ENCODE results near the gene BRI3BP. TPM values are rescaled to one million over a fixed set of nuclear protein-coding genes. Genes with fewer than 3 reads are reported as not detected.
"Not testable (repeated sequence)": the region's sequence is repeated elsewhere in the genome, so short reads cannot be mapped to it uniquely, and the experiment has no call there.

The BRI3BP gene
- total RNA-seq, 6 experiments from 2014 or later = 4.7 to 11.4 (median 6.7) TPM

- no peaks in the 10 kb centered on the region for H3K4me1 ChIP-seq
- DNase-seq (no peak), ATAC-seq (no peak)
- H3K27ac ChIP-seq = no peak overlapping the region
- intact Hi-C loops (cut with DNase I) = no loop called here
- TF ChIP-seq CTCF (IDR thresholded peaks at IDR 0.05) (no peak), POLR2A (IDR thresholded peaks at IDR 0.05) (no peak)
- 94% methylated on average over 5 of the region's 10 CpGs for WGBS (ENCODE audit: insufficient coverage, low coverage, low lambda C conversion rate, missing lambda C conversion rate)
- H3K9me3 ChIP-seq = no peaks in the 10 kb centered on the region
- peaks cover 0 to 45% (median 21%) of the 10 kb centered on the region in 4 donors for H3K36me3 ChIP-seq
- no peak overlapping the region for H3K4me3 ChIP-seq
- no peaks in the 10 kb centered on the region for H3K27me3 ChIP-seq
Observed at GRCh38 chr12:124976999-124977398, 16.4 kb upstream of the BRI3BP start.

GRCh38 chr12:124979568-124979967 lies 13.9 kb upstream of the BRI3BP start:
- no peak overlapping the region for H3K27ac ChIP-seq
- TF ChIP-seq CTCF (IDR thresholded peaks at IDR 0.05) (no peak), POLR2A (IDR thresholded peaks at IDR 0.05) (no peak)
- WGBS (ENCODE audit: insufficient coverage, low coverage, low lambda C conversion rate, missing lambda C conversion rate) = 78% methylated on average over 5 of the region's 10 CpGs
- H3K4me3 ChIP-seq = no peak overlapping the region
- peaks cover 0 to 47% (median 22%) of the 10 kb centered on the region in 4 donors for H3K36me3 ChIP-seq
- intact Hi-C loops (cut with DNase I) = no loop called here
- no peaks in the 10 kb centered on the region for H3K9me3 ChIP-seq
- no peaks in the 10 kb centered on the region for H3K4me1 ChIP-seq
- no peaks in the 10 kb centered on the region for H3K27me3 ChIP-seq
- no peak for DNase-seq
- ATAC-seq = no peak

- WGBS (ENCODE audit: insufficient coverage, low coverage, low lambda C conversion rate, missing lambda C conversion rate) = 94% methylated on average over 9 of the region's 41 CpGs
- no peak overlapping the region for H3K4me3 ChIP-seq
- DNase-seq (no peak), ATAC-seq (peak in 1 of 4 donors; percentile 20)
- intact Hi-C loops (cut with DNase I) = no loop called here
- H3K9me3 ChIP-seq = no peaks in the 10 kb centered on the region
- H3K27me3 ChIP-seq = no peaks in the 10 kb centered on the region
- H3K36me3 ChIP-seq = peaks cover 0 to 50% (median 21%) of the 10 kb centered on the region in 4 donors
- TF ChIP-seq POLR2A (IDR thresholded peaks at IDR 0.05) (no peak), CTCF (IDR thresholded peaks at IDR 0.05) (no peak)
- H3K4me1 ChIP-seq = no peaks in the 10 kb centered on the region
- no peak overlapping the region for H3K27ac ChIP-seq
Observed at GRCh38 chr12:124980098-124980892, 13.2 kb upstream of the BRI3BP start.

DNA sequence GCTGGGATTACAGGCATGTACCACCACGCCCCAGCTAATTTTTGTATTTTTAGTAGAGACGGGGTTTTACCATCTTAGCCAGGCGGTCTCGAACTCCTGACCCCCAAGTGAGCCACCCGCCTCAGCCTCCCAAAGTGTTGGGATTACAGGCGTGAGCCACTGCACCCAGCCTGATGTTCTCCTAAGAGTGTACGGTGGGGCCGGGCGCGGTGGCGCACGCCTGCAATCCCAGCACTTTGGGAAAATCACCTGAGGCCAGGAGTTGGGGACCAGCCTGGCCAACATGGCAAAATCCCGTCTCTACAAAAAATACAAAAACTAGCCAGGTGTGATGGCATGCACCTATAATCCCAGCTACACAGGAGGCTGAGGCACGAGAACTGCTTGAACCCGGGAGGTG lies 6.6 kb upstream of the BRI3BP start:
- intact Hi-C loops (cut with DNase I); ATAC-seq; DNase-seq; H3K27ac ChIP-seq; H3K27me3 ChIP-seq; H3K4me1 ChIP-seq; H3K9me3 ChIP-seq; H3K4me3 ChIP-seq: not testable (repeated sequence)
- WGBS (ENCODE audit: insufficient coverage, low coverage, low lambda C conversion rate, missing lambda C conversion rate) = 96% methylated on average over 10 of the region's 15 CpGs
- peaks cover 0 to 15% (median 1%) of the 10 kb centered on the region in 4 donors for H3K36me3 ChIP-seq

DNA sequence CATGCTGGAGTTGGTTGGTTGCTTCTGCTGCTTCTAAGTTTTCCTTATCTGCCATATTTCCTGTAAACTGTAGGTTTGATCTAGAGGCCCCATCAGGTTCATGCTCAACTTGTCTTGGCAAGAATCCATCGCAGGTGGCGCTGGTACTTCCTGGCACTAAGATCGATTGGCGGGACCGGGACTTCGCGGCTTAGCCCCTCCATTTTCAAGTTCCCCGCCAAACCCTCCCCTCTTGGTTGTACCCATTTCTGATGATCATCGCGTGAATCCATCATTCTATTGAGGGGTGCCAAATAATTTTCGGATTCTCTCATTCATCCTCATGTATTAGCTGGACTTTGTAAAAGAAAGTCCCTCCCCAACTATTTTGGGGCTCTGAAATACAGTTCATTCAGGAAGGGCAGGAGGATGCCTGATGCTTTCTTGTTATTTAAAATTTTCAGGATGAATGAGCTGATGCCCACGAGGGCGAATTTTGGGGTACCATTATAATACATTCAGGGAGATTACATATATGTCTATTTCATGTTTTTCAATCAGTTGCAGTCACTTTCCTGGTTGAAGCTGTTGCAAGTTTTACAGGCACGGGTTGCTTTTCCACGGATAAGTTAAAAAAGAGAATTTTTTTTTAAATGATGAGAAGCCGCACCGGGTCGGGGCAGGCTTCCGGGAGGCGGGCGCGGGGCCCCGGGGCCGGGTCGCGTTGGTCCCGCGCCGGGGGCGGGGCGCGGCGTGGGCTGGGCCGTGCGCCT lies 395 bp upstream of the BRI3BP start:
- peak overlapping the region; percentile 36 to 70 (median 46) for H3K4me3 ChIP-seq
- no peak for TF ChIP-seq POLR2A (IDR thresholded peaks at IDR 0.05)
- TF ChIP-seq CTCF (IDR thresholded peaks at IDR 0.05) = peak; percentile 30 to 35 (median 32)
- DNase-seq (peak; percentile 68 to 76 (median 72)), ATAC-seq (peak; percentile 69 to 84 (median 79))
- H3K9me3 ChIP-seq = no peaks in the 10 kb centered on the region
- H3K27me3 ChIP-seq = no peaks in the 10 kb centered on the region
- intact Hi-C loops (cut with DNase I) = no loop called here
- WGBS (ENCODE audit: insufficient coverage, low coverage, low lambda C conversion rate, missing lambda C conversion rate) = under 1% methylated on average over 25 of the region's 35 CpGs
- peak overlapping the region in 2 of 3 donors; percentile 21 to 51 for H3K27ac ChIP-seq
- peaks cover 0 to 10% (median 0%) of the 10 kb centered on the region in 4 donors for H3K4me1 ChIP-seq
- H3K36me3 ChIP-seq = no peaks in the 10 kb centered on the region

Measured in right lobe of liver (tissue), 6 donors.